ENCODE data around the gene EMID1. TPM values are rescaled to one million over a fixed set of nuclear protein-coding genes. Genes with fewer than 3 reads are reported as not detected.

The EMID1 gene
- total RNA-seq (2022; extraction: Qiagen RNA extraction; ENCODE audit: low read depth): 0.28 to 0.33 TPM (median 0.31 TPM) in 5 replicates

DNA sequence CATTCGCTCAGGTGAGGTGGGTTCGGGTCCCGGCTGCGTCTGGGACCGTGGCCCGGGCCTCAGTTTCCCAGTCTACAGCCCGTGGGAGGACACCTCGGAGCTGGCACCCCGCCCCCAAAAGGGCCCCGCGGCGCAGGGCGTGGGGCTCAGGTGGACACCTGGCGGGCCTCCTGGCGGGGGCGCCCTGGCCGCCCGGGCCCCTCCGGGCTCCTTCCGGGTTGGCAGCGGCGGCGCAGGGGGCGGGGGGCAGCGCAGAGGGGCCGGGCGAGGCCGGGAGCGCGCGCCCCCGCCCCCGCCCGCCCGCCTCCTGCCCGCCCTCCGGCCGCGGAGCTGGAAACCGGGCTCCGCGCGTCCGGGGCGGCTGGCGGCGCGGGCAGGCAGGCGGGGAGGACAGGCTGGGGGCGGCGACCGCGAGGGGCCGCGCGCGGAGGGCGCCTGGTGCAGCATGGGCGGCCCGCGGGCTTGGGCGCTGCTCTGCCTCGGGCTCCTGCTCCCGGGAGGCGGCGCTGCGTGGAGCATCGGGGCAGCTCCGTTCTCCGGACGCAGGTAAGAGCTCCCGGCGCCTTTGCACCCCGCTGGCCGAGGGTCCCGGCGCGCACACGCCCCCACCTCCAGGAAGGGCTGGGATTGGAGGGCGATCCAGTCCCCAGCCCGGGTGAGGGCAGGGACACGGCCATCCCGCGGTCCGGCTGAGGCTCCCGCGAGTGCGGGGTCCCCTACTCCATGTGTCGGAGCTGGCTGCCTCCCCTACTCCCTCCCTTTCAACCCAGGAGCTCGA lies at the start of gene EMID1:
Gene EMID1 (plus strand): TSS at position 303 of the 778 bp plus-strand sequence. CDS start 143 bp downstream, at position 446.

DNA sequence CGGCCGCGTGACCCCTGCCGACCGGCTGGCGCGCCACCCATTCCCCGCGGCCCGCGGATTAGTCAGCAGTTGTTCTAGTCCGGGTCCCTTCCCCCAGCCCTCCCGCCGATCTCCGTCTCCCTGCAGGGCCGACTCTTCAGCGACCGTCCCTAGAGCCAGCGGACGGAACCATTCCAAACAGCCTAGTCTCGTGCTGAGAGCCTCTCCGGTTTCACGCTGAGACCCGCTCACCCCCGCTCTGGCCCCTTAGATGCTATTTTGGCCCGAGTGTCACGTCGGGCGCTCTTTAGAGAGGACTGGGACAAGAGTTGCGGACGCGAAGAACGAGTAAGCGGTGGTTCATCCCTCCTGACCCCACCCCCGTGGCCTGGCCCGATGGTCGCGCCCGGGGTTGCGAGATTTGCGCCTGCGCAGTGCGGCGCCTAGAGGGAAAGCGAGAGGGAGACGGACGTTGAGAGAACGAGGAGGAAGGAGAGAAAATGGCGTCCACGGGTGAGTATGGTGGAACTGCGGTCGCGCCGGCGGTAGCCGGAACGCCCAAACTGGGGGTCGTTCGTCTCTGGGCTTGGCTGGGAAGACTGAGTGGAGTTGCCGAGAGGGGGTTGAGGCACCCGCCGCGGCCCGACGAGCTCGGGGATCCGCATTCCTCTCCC lies 62.3 kb downstream of the EMID1 start, which contains the start of the genes EWSR1 and RHBDD3:
Gene EWSR1 (plus strand): TSS at position 411 of the 653 bp plus-strand sequence. CDS start 69 bp downstream, at position 480.
Gene RHBDD3 (minus strand): TSS at position 124 of the 653 bp plus-strand sequence. CDS start 2,355 bp downstream, outside the sequence.

DNA sequence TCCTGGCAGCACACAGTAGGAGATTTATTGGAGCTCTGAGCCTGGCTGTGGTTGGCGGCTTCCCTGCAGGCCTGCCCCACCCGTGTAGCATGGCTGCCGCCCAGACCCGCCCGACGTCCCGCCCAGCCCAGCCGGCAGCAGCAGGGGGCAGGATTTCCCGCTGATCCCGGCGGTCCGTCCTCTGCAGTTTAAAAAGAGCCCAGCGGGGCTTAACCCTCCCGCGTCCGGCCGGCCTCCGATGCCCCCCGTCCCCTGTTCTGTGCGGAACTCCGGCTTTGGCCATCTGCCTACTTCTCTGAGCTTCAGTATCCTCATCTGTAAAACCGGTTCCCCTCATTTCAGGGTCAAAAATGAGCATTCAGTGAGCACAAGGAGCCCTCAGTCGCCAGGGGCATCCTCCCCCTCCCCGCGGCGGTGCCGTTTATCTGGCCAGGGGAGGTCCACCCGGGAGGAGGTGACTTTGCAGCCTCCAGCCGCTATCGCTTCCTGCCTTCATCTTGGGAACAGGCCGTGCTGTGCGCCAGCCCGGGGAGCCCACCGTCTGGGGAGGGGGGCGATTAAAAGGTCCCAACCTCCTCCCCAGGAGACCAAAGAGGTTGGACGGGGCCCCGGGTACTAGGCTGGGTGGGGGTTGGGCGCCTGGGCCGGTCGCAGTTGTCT lies 100.6 kb downstream of the EMID1 start, which contains the start of gene GAS2L1:
Gene GAS2L1 (plus strand): TSS at position 476 of the 660 bp plus-strand sequence. CDS start 1,456 bp downstream, outside the sequence.

Other genes with a start within 250 kb of the EMID1 start
- gene C22orf31, start 144.1 kb upstream of the EMID1 start, total RNA-seq (2022; extraction: Qiagen RNA extraction; ENCODE audit: low read depth): not detected in 5 replicates
- gene KREMEN1, start 132.9 kb upstream of the EMID1 start, total RNA-seq (2022; extraction: Qiagen RNA extraction; ENCODE audit: low read depth): 2.5 to 4.3 TPM (median 3.9 TPM) in 5 replicates
- 22.0 to 33.6 TPM (median 28.0 TPM) in 5 replicates for gene RHBDD3, start 62.1 kb downstream of the EMID1 start, total RNA-seq (2022; extraction: Qiagen RNA extraction; ENCODE audit: low read depth)
- gene EWSR1, start 62.4 kb downstream of the EMID1 start, total RNA-seq (2022; extraction: Qiagen RNA extraction; ENCODE audit: low read depth): 206 to 258 TPM (median 228 TPM) in 5 replicates
- 17.5 to 34.0 TPM (median 26.4 TPM) in 5 replicates for gene GAS2L1, start 100.8 kb downstream of the EMID1 start, total RNA-seq (2022; extraction: Qiagen RNA extraction; ENCODE audit: low read depth)
- gene RASL10A, start 109.8 kb downstream of the EMID1 start, total RNA-seq (2022; extraction: Qiagen RNA extraction; ENCODE audit: low read depth): 0.10 to 0.46 TPM (median 0.28 TPM) in 4 of 5 replicates, not detected in the other
- 25.3 to 31.1 TPM (median 27.5 TPM) in 5 replicates for gene AP1B1, start 182.7 kb downstream of the EMID1 start, total RNA-seq (2022; extraction: Qiagen RNA extraction; ENCODE audit: low read depth)
- not detected in 5 replicates for gene RFPL1, start 232.7 kb downstream of the EMID1 start, total RNA-seq (2022; extraction: Qiagen RNA extraction; ENCODE audit: low read depth)